ENCODE results near the gene PXYLP1.

GRCh38 chr3:141268306-141268705 is 36.7 kb downstream of the PXYLP1 start:
- no peak for TF ChIP-seq EZH2 (IDR thresholded peaks at IDR 0.05; ENCODE audit: low read length, unreplicated experiment)
- TF ChIP-seq, protein P1, sequence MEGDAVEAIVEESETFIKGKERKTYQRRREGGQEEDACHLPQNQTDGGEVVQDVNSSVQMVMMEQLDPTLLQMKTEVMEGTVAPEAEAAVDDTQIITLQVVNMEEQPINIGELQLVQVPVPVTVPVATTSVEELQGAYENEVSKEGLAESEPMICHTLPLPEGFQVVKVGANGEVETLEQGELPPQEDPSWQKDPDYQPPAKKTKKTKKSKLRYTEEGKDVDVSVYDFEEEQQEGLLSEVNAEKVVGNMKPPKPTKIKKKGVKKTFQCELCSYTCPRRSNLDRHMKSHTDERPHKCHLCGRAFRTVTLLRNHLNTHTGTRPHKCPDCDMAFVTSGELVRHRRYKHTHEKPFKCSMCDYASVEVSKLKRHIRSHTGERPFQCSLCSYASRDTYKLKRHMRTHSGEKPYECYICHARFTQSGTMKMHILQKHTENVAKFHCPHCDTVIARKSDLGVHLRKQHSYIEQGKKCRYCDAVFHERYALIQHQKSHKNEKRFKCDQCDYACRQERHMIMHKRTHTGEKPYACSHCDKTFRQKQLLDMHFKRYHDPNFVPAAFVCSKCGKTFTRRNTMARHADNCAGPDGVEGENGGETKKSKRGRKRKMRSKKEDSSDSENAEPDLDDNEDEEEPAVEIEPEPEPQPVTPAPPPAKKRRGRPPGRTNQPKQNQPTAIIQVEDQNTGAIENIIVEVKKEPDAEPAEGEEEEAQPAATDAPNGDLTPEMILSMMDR (conservative IDR thresholded peaks at IDR 0.05; ENCODE audit: low read depth, low read length): no peak
